NT2/D1 (cell line): ENCODE measurements around the gene FER.

Experiments used
- SUZ12 ChIP-seq: IDR thresholded peaks from 2 replicates; pipeline ENCODE4 v1.6.1; 2011; ENCODE audit not compliant: insufficient read length, insufficient read depth; ENCODE audit errors: extremely low read depth
- YY1 ChIP-seq: IDR thresholded peaks from 2 replicates; pipeline ENCODE4 v1.6.1; 2011; ENCODE audit not compliant: insufficient read length, insufficient read depth
- ZNF274 ChIP-seq: IDR thresholded peaks from 2 replicates; pipeline ENCODE4 v1.6.1; 2011; ENCODE audit warnings: mild to moderate bottlenecking, low read depth, low read length

DNA sequence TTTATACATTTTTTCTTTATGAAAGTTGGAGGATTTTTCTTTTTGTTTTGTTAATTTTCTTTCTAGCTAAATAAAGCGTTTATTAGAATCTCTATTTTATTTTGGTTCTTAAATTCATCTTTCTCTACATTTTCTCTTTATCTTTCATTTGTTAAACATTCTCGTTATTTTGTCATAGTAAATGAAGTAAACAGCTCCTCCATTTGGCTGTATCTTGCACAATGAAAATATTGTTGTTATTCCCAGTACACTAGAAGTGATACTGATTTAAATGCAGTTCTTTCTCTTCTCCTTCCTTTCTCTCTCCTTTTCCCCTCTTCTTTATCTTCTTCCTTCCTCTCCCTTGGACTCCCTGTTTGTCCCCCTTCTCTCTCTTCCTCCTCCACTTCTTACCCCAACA, 88.8 kb downstream of the FER start:
- TF ChIP-seq YY1: no peak
- TF ChIP-seq SUZ12: no peak
- no peak for TF ChIP-seq ZNF274
